Suprapubic skin (tissue), 4 donors: ENCODE results near the gene DGKZ.

Experiments
- POLR2A ChIP-seq, 2 donors: fragments of 450-650 bp; IDR thresholded peaks; one replicate each; pipeline ENCODE4 v1.6.1; 2017; ENCODE audit warnings: antibody characterized with exemption in 2 of 2, mild to moderate bottlenecking in 2 of 2, moderate library complexity in 2 of 2
- POLR2AphosphoS5 ChIP-seq, 3 donors: sonication (generic); formaldehyde crosslinking; IDR thresholded peaks; one replicate each; pipeline ENCODE4 v1.6.1; 2017; ENCODE audit warnings: antibody characterized with exemption in 3 of 3

DNA sequence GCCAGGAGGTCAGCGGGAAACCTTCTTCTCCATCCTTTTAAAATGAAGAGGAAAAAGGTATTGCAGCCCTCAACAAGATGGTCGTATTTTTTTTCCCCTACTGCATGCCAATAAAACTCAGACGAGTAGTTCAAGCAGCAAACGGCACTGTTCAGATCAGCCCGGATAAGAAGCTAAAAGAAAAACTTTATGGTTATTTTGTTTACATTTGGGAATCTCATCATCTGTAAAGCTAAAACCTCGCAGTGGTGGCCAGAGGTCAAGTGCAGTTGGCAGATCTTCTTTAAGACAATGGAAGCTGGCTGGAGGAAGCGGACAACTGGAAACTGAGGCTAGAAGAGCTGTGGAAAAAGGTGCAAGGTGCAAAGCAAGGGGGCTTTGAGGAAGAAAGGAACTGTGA is 75.3 kb downstream of the DGKZ start:
- TF ChIP-seq POLR2A (IDR thresholded peaks at IDR 0.05), result no peak
- TF ChIP-seq POLR2AphosphoS5 (IDR thresholded peaks at IDR 0.05), result no peak
